Fibroblast of gingiva (primary cell): Measurements from ENCODE around the gene FOXJ2.
A peak's percentile ranks its signal among the peaks of the same experiment; 100 is the strongest.
"Not testable (repeated sequence)": the region's sequence is repeated elsewhere in the genome, so short reads cannot be mapped to it uniquely, and the experiment has no call there.

Experiments
- DNase-seq: peaks from one replicate; pipeline ENCODE4 v3.0.0-alpha.2; 2011; ENCODE audit warnings: low read depth

The FOXJ2 gene

DNA sequence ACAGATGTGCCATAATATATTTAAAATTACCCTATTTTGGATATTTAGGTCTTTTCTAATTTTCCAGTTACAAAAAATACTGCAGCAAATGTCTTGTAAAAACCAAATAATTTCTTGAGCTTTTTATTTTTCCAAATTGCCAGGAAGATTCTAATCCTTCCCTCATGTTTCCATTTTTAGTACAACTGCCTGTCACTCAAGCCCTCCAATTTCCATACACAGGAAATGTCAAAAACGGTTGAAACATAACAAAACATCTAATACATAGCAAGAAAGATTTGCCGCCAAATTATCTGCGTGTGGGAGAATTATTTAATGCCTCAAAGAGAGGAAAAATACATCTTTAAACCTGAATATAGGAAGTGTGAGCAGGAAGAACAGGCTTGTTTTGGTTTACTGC lies 2.3 kb upstream of the FOXJ2 start:
- DNase-seq, result no peak

DNA sequence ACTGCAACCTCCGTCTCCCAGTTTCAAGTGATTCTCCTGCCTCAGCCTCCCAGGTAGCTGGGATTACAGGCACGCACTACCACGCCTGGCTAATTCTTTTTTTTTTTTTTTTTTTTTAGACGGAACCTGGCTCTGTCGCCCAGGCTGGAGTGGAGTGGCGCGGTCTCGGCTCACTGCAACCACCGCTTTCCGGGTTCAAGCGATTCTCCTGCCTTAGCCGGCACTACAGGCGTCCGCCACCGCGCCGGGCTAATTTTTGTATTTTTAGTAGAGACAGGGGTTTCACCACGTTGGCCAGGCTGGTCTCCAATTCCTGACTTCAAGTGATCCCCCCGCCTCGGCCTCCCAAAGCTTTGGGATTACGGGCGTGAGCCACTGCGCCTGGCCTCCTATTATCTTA lies 1.5 kb upstream of the FOXJ2 start:
- not testable (repeated sequence) for DNase-seq

GRCh38 chr12:8031872-8032241 lies 659 bp upstream of the FOXJ2 start:
- DNase-seq, result no peak

DNA sequence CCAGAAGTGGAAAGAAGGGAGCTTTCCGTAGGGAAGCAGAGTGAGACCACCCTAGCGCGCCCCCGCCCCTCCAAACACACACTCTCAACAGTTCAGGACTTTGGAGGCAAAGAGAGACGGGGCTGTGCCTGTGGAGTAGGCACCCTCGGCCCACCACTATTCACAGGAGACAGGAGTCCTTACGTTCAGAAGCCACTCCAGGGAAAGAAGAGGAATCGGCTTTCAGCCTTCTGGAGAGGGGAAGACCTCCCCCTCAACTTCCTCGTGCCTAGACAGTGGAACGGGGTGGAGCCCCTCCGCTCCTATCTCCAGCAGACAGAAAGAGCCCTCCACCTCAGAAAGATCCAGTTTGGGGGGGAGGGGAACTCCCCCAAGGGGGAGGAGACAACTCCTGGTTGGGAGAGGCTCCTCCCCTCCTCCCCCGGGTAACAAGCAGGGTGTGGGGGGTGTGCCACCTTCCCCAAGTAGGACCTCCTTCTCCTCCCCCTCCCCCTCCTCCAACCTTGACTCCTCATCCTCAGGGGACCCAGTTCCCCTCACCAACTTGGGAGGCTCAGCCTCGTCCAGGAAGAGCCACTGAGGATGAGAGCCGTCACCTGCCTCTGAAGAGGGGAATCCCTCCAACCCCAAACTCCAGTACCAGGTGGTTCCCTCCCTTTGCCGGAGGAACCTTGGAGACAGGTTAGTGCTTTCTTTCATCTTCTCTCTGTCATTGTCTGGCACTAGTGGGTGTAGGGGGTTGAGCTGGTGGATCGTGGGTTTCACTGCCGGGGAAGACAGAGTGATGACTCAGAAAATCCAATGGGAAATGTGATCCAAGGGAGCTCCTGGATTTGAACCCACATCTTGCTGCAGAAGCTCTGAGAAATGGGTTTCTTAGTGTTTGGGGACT lies 883 bp downstream of the FOXJ2 start:
- peak; percentile 33 for DNase-seq

DNA sequence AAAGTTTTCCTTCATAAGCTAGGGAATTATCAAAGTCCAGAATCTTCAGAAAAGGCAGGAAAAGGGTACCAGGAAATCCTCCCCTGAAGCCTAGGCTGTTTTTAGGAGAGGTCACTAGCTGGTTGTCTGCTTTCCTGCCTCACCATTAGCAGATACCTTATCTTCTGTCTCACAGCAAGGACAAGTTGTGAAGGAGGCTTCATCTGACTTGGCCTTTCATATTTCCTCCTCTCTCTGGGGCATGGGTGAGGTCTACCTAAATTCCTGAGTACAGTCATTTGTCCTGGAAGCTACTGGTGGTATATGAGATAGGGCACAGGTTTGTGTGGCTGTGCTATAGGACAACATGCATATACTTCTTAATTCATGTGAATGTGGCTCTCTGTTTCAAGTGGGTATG lies 2.3 kb downstream of the FOXJ2 start:
- DNase-seq, result no peak

DNA sequence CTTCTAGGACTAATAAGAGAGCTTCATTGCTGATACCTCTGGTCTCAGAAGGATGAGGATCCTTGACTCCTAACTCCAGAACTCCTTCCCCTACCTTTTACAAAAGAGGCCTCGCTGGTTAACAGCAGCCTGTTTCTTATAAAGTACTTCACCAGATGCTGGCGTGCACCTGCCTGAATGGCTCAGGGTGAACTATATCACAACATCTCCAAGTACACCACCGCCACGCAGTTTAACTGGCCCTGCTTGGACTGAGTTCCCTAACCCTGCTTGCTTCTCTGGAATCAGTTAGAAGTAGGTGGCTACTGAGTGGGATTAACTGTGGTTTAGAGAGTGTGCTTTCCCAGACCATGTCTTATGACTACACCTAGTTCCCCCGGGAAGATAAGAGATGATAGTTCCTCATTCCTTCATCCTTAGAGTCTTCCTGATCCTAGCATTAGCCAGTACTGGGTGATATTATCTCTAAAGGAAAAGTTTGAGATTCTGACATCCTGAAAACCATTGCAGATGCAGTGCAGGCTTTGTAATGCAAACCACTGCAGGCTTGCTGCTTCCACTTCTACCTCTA lies 3.0 kb downstream of the FOXJ2 start:
- DNase-seq, result no peak

DNA sequence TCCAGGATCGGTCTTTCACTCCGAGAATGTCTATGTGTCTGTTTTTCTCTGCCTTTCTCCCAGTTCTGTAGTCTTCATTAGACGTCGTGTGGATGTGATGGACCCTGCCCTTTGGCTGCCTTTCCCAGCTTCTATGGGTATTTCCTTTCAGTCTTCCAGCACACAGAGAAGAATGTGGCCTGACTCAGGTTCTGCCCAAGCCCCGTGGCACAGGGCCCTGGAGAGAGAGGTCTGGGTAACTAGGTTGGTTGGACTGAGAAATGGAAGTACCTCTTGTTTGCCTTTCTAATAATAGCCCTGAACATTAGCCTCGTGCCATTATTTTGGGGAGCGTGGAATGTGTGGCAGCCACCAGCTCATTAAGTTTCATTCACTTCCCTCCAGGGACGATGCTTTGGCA lies 3.8 kb downstream of the FOXJ2 start:
- DNase-seq, result no peak

DNA sequence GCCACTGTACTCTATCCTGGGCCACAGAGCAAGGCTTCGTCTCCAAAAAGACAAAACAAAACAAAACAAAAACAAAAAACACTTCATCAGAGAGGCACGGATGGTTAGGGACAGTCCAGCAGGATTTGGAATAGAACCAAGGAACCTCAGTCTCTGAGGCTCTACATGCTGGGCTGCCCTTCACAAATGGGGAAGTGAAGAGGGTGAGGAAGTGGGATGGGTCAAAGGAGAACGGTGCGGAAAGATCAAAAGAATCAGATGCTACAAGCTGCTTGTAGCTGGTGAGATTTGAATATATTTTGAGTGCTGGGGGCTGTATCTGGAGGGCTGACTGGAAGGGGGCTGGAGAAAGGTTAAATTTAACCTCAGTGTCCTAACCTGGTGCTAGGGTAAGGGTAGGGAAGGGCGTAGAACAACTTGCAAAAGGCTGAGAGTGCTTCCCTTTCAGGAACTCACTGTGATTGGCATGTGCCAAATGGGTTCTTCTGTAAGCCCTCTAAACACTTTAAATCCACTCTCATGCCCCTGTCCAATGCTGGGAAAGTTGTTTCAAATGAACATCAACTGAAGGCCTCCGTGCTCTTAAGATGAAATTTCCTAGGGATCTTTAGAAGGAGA lies 4.6 kb downstream of the FOXJ2 start:
- no peak for DNase-seq

- no peak for DNase-seq
These were observed 5.4 kb downstream of the FOXJ2 start for GRCh38 chr12:8037947-8038346.

- DNase-seq, result peak; percentile 30
These were observed 6.2 kb downstream of the FOXJ2 start for GRCh38 chr12:8038659-8039114.

DNA sequence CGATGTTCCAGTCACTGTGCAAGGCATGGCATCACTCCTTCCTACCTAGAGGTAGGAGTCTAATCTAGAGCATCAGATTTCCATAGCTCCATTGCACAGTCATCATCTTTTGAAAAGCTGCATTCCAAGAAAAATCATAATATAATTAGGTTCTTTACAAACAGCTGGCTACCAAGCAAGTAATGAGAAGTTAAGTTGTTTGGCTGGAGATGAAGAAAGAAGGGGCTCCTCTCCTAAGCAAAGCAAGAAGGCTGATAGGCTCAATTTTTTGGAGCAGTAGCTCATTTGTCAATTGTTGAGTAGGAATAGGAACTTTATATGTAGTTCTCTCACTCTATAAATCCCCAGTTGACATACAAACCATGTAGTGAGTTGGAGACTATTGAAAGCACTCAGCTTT lies 8.3 kb downstream of the FOXJ2 start:
- no peak for DNase-seq

DNA sequence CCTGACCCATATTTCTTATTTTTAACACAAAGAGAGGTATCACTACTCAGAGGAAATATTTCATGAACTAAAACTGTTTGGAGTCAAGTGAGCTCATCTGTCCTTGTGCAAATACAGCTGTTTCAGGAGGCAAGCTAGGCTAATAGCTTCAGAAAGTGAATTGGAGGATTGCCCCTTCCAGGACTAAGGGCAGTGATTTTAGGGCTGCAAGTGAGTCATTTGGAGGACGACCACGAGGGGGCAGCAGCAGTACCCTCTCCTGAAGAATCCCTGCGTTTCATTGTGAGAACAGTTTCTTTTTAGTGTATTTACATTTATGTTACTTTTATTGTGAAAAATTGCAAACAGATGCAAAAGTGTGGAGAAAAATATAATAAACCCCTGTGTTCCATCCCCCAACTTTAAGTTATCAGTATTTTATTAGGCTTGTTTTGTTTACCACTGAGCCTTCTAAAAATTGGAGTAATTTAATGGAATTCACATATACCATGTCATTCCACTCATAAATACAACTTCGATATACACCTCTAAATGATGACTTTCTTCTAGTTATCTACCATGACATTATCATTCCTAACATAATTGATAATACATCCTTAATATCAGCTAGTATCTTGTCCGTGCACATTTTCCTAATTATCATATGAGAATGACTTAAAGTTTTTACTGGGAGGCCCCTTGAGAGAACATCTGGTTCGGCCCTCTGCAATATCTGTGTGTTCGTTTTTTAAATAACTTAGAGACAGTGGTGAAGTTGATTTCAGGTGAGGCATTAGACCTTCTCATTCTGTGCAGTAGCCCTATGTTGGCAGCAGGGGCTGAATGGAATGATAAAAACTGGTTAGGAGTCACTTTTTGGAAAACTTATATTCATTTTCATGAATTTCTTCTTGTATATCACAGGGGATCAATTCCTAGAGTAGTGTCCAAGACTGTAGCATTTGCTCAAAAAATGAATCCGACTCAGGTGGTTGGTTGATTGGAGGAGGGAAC lies 13.7 kb downstream of the FOXJ2 start:
- peak; percentile 77 for DNase-seq

DNA sequence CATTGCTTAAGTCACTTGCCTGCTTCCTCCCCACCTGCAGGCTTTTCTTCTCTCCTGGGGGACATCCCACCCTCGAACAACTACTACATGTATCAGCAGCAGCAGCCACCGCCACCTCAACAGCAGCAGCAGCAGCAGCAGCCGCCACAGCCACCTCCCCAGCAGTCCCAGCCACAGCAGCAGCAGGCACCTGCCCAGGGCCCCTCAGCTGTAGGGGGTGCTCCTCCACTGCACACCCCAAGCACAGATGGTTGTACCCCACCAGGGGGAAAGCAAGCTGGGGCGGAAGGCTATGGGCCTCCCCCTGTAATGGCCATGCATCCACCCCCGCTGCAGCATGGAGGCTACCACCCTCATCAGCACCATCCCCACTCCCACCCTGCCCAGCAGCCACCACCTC lies 15.3 kb downstream of the FOXJ2 start:
- no peak for DNase-seq

GRCh38 chr12:8048906-8049305 lies 16.4 kb downstream of the FOXJ2 start:
- DNase-seq, result no peak

DNA sequence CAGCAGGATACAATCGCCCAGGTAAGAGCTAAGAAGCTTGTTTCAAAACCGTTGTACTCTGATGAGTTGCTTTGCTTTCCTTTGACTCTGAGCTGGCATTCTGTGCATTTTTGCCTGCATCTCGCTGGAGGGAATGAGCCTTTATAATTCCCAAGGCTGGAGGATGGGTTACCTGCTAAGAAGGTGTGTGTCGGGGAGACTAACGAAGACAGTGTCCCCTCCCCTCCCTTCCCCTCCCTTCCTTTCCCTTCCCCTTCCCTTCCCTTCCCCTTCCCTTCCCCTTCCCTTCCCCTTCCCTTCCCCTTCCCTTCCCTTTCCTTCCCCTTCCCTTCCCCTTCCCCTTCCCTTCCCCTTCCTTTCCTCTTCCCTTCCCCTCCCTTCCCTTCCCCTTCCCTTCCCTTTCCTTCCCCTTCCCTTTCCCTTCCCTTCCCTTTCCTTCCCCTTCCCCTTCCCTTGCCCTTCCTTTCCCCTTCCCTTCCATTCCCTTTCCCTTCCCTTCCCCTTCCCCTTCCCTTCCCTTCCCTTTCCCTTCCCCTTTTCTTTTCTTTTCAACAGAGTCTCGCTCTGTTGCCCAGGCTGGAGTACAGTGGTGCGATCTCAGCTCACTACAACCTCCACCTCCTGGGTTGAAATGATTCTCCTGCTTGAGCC lies 18.2 kb downstream of the FOXJ2 start:
- no peak for DNase-seq

GRCh38 chr12:8052679-8053078 lies 20.2 kb downstream of the FOXJ2 start:
- DNase-seq, result no peak

GRCh38 chr12:8054816-8055215 lies 22.3 kb downstream of the FOXJ2 start:
- DNase-seq, result no peak

DNA sequence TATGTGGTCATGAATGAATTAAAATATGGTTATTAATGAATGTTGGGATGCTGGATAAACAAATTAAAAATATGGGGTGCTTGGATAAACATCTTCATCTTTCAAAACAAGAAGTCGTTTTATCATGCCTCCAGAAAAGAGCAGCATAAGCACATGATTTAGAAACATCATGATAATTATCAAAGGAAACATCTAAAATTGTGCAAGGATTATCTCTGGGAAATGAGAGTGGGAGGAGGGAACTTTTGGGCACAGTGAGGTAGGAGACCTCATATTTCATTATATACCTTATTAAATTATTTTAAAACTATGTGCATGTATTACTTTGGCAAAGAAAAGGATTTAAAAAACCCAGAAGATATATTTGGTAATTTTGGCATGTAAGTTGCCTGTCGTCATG lies 24.8 kb downstream of the FOXJ2 start:
- DNase-seq, result no peak

DNA sequence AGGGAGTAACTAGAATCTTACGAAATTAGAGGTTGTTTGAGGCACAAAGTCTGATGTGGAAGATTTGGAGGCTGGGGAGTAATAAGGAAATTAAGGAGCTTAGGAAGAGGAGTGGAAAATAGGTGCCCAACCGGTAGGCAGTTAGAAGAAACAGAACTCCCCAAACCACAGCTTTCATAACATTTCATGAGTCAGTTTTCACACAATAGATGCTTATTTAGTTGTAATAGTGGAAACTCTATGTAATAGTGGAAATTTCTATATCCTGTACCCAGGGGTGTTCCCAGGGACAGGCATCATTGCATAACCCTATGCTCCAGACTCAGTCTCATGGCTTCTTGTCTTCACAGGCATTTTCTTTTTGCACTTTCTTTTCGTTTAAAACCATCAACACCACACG lies 25.3 kb downstream of the FOXJ2 start:
- DNase-seq, result peak; percentile 86

- DNase-seq, result no peak
These were observed 26.0 kb downstream of the FOXJ2 start for GRCh38 chr12:8058506-8058905.

DNA sequence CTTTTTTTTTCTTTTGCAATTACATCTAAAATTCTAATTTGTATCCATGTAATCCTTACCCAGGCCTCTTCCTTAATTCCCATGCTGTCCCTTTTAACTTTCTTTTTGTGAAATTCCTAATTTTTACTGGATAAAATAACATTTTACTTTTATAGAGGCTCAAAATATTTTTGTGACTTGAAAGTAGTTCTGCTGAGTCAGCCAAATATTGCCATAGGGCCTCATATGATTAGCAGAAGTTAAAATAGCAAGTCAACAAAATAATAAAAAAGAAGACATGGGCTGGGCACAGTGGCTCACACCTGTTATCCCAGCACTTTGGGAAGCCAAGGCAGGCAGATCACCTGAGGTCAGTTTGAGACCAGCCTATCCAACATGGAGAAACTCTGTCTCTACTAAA lies 31.6 kb downstream of the FOXJ2 start:
- DNase-seq, result no peak
